ENCODE data around the gene SUN5. TPM values are rescaled to one million over a fixed set of nuclear protein-coding genes. Genes with fewer than 3 reads are reported as not detected.

SUN5 gene
- total and polyA plus RNA-seq, 2 donors (not counting 1 experiment from before 2014, with no cell fraction given), result not detected

- no peaks in the 10 kb centered on the region for H3K36me3 ChIP-seq (replicated peaks in 1 of 2; ENCODE audit: control extremely low read depth in 1 of 2, control insufficient read depth in 1 of 2, extremely low read depth in 1 of 2, insufficient read depth in 2 of 2, low read length in 1 of 2)
- ATAC-seq (ENCODE audit: low read depth) (no peak), DNase-seq (no peak)
- Mint-ChIP-seq H3K27me3 (no peaks in the 10 kb centered on the region), H3K27ac (no peak overlapping the region), H3K9me3 (ENCODE audit: insufficient read depth) (no peaks in the 10 kb centered on the region), H3K4me1 (no peaks in the 10 kb centered on the region), H3K4me3 (no peak overlapping the region)
- H3K9me3 ChIP-seq (ENCODE audit: control extremely low read depth in 1 of 3, control insufficient read depth in 2 of 3, insufficient read depth in 1 of 3, low read length in 2 of 3), result peaks cover 0 to 2% (median 0%) of the 10 kb centered on the region in 3 donors
- no peak overlapping the region for H3K9ac ChIP-seq (ENCODE audit: low read length)
- H3K4me1 ChIP-seq (ENCODE audit: control insufficient read depth in 2 of 2, insufficient read depth in 2 of 2, low read length in 2 of 2), result no peaks in the 10 kb centered on the region
- no peaks in the 10 kb centered on the region for H3K79me2 ChIP-seq (ENCODE audit: control insufficient read depth, insufficient read depth, low read length)
- no peaks in the 10 kb centered on the region for H4K20me1 ChIP-seq (ENCODE audit: control insufficient read depth, insufficient read depth, low read length, poor library complexity, severe bottlenecking)
- TF ChIP-seq CTCF (IDR thresholded peaks at IDR 0.05) (no peak), EZH2 (IDR thresholded peaks at IDR 0.05; ENCODE audit: borderline replicate concordance, insufficient read depth, low read depth, low read length, poor library complexity, severe bottlenecking) (no peak)
- POLR2A ChIA-PET, result no interaction called here
- H3K4me3 ChIP-seq (ENCODE audit: control extremely low read depth in 1 of 5, extremely low read depth in 1 of 5, insufficient read depth in 1 of 5, low read depth in 2 of 5, low read length in 4 of 5), result no peak overlapping the region
- intact Hi-C loops (cut with micrococcal nuclease), result no loop called here
- peaks cover 0 to 3% (median 0%) of the 10 kb centered on the region in 4 experiments for H3K27me3 ChIP-seq (replicated peaks in 1 of 4; ENCODE audit: control extremely low read depth in 1 of 4, control insufficient read depth in 3 of 4, insufficient read depth in 4 of 4, low read length in 3 of 4)
- no peak overlapping the region for H3K27ac ChIP-seq (ENCODE audit: low read length in 2 of 2)
- H3K4me2 ChIP-seq (replicated peaks; ENCODE audit: low read depth, low read length, poor library complexity, severe bottlenecking), result no peak overlapping the region
- WGBS (ENCODE audit: insufficient coverage), result 93% methylated on average over 3 of the region's 5 CpGs
- CTCF ChIA-PET, result no interaction called here
- no peak overlapping the region for H2AFZ ChIP-seq (ENCODE audit: insufficient read depth, low read depth, low read length, poor library complexity, severe bottlenecking)
Measured at GRCh38 chr20:33024609-33025317, 20.5 kb upstream of the SUN5 start.

GRCh38 chr20:33024243-33024560 lies 20.0 kb upstream of the SUN5 start:
- no peaks in the 10 kb centered on the region for H4K20me1 ChIP-seq (ENCODE audit: control insufficient read depth, insufficient read depth, low read length, poor library complexity, severe bottlenecking)
- DNase-seq, result no peak
- no peaks in the 10 kb centered on the region for H3K4me1 Mint-ChIP-seq
- no peaks in the 10 kb centered on the region for H3K36me3 ChIP-seq (replicated peaks in 1 of 2; ENCODE audit: control extremely low read depth in 1 of 2, control insufficient read depth in 1 of 2, extremely low read depth in 1 of 2, insufficient read depth in 2 of 2, low read length in 1 of 2)
- H3K4me1 ChIP-seq (ENCODE audit: control insufficient read depth in 2 of 2, insufficient read depth in 2 of 2, low read length in 2 of 2), result no peaks in the 10 kb centered on the region
- H3K79me2 ChIP-seq (ENCODE audit: control insufficient read depth, insufficient read depth, low read length), result no peaks in the 10 kb centered on the region
- H3K9me3 ChIP-seq (ENCODE audit: control extremely low read depth in 1 of 3, control insufficient read depth in 2 of 3, insufficient read depth in 1 of 3, low read length in 2 of 3), result peaks cover 0 to 4% (median 0%) of the 10 kb centered on the region in 3 donors
- H3K27me3 Mint-ChIP-seq, result no peaks in the 10 kb centered on the region
- POLR2A ChIA-PET, result no interaction called here
- H3K4me2 ChIP-seq (replicated peaks; ENCODE audit: low read depth, low read length, poor library complexity, severe bottlenecking), result no peak overlapping the region
- H3K27ac ChIP-seq (ENCODE audit: low read length in 2 of 2), result no peak overlapping the region
- H3K4me3 ChIP-seq (ENCODE audit: control extremely low read depth in 1 of 5, extremely low read depth in 1 of 5, insufficient read depth in 1 of 5, low read depth in 2 of 5, low read length in 4 of 5), result no peak overlapping the region
- ATAC-seq (ENCODE audit: low read depth), result no peak
- CTCF ChIA-PET, result no interaction called here
- H3K9me3 Mint-ChIP-seq (ENCODE audit: insufficient read depth), result no peaks in the 10 kb centered on the region
- H3K4me3 Mint-ChIP-seq, result no peak overlapping the region
- intact Hi-C loops (cut with micrococcal nuclease), result no loop called here
- 100% methylated on average over 1 of the region's 1 CpG for WGBS (ENCODE audit: insufficient coverage)
- no peak overlapping the region for H2AFZ ChIP-seq (ENCODE audit: insufficient read depth, low read depth, low read length, poor library complexity, severe bottlenecking)
- H3K27ac Mint-ChIP-seq, result no peak overlapping the region
- H3K9ac ChIP-seq (ENCODE audit: low read length), result no peak overlapping the region
- no peaks in the 10 kb centered on the region for H3K27me3 ChIP-seq (replicated peaks in 1 of 4; ENCODE audit: control extremely low read depth in 1 of 4, control insufficient read depth in 3 of 4, insufficient read depth in 4 of 4, low read length in 3 of 4)
- no peak for TF ChIP-seq CTCF (IDR thresholded peaks at IDR 0.05)

Measured in B cell (primary cell).